Omental fat pad (tissue), 4 donors: ENCODE data around the gene MRFAP1. TPM values are rescaled to one million over a fixed set of nuclear protein-coding genes. Genes with fewer than 3 reads are reported as not detected.
"Not testable (repeated sequence)": the region's sequence is repeated elsewhere in the genome, so short reads cannot be mapped to it uniquely, and the experiment has no call there.

Experiments
- ATAC-seq: fragments of 150-250 bp; one replicate; pipeline ENCODE4 v1.9.1; 2016; ENCODE audit warnings: mild to moderate bottlenecking, moderate library complexity; ENCODE audit not compliant: low FRiP score
- DNase-seq: peaks from one replicate; pipeline ENCODE4 v3.0.0-alpha.2; 2019; ENCODE audit warnings: low spot score
- CTCF ChIP-seq, 3 donors: fragments of 450-650 bp; IDR thresholded peaks; one replicate each; pipeline ENCODE4 v1.5.1; 2016 to 2017; ENCODE audit warnings: antibody characterized with exemption in 3 of 3, mild to moderate bottlenecking in 3 of 3, moderate library complexity in 2 of 3
- total RNA-seq, 4 donors: library from RNA; depleted of rRNA; stranded (reverse); fragments of >200 nt; gene quantifications; one replicate each; pipeline ENCODE4 v1.1.0, GENCODE V29; 2016

MRFAP1 gene
- total RNA-seq, 4 donors from 2014 or later = 125 to 149 (median 140) TPM

DNA sequence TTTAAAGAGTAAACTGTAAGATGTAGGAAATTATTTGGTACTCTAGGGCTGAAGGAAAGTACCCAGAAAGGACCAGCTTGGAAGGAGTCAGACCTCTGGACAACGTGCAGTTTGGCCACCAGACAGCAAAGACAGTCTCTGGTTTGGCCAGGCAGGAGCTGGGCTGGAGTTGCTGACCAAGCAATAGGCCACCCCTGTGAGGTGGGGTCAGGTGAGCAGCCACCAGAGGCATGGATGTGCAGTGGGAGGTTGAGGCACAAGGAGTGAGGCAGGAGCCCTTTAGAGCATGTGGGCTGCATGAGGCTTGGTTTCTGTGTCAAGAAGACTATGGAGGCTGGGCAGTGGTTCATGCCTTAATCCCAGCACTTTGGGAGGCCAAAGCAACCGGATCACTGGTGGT lies 17.7 kb upstream of the MRFAP1 start:
- TF ChIP-seq CTCF (IDR thresholded peaks at IDR 0.05) = no peak
- DNase-seq (no peak), ATAC-seq (no peak)

- ATAC-seq (no peak), DNase-seq (no peak)
- TF ChIP-seq CTCF (IDR thresholded peaks at IDR 0.05) = no peak
Observed at GRCh38 chr4:6625256-6625655, 15.2 kb upstream of the MRFAP1 start.

DNA sequence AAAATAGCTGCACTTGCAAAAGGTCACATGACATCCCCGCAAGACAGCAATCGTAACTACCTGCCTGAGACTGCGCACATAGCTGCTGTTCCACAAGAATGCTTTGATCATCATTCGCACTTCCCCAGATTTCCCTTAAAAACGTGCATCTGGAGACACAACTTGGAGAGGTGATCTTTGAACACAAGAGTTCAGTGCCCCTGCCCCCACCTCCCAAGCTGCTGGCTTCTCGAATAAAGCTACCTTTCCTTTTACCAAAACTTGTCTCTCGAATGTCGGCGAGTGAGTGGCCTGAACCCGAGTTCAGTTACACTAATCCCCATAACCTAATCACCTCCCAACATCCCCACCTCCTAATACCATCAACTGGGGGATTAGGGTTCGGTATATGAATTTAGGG lies 14.4 kb upstream of the MRFAP1 start:
- TF ChIP-seq CTCF (IDR thresholded peaks at IDR 0.05) = no peak
- DNase-seq = no peak
- ATAC-seq = no peak

GRCh38 chr4:6627832-6628231 lies 12.7 kb upstream of the MRFAP1 start:
- no peak for ATAC-seq
- no peak for DNase-seq
- no peak for TF ChIP-seq CTCF (IDR thresholded peaks at IDR 0.05)

GRCh38 chr4:6628484-6628883 lies 12.0 kb upstream of the MRFAP1 start:
- DNase-seq, ATAC-seq: not testable (repeated sequence)

DNA sequence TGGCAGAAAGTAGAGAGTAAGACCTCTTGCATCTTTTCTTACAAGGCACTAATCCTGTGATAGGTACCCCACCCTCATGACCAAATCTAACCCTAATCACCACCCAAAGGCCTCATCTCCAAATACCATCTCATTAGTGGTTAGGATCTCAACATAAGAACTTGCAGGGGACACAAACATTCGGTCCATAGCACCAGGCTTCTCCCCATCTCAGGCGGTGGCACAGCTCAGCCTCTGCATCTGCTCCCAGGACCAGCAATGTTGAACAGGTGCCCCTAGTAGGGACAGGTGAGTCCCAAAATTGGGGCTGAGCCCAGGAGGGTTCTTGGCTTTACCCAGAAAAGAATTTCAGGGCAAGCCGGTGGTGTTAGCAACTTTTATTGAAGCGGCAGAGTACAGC lies 8.4 kb upstream of the MRFAP1 start:
- TF ChIP-seq CTCF (IDR thresholded peaks at IDR 0.05) = no peak
- no peak for ATAC-seq
- DNase-seq = no peak

GRCh38 chr4:6633091-6633906 lies 7.2 kb upstream of the MRFAP1 start:
- no peak for ATAC-seq
- DNase-seq = no peak
- TF ChIP-seq CTCF (IDR thresholded peaks at IDR 0.05) = no peak
